Measurements from ENCODE around the gene POLR3K. TPM values are rescaled to one million over a fixed set of nuclear protein-coding genes. Genes with fewer than 3 reads are reported as not detected.

Gene POLR3K
- total RNA-seq, 4 donors from 2014 or later, result 2.0 to 2.8 (median 2.7) TPM

- DNase-seq (ENCODE audit: low spot score in 2 of 2), result no peak
- Histone ChIP-seq H3K27ac (peak overlapping the region; percentile 43), H3K4me1 (peaks cover 83% of the 10 kb centered on the region), H3K36me3 (peaks cover 5% of the 10 kb centered on the region), H3K27me3 (no peaks in the 10 kb centered on the region), H3K4me3 (no peak overlapping the region), H3K9me3 (no peaks in the 10 kb centered on the region)
- no peak for TF ChIP-seq POLR2AphosphoS5 (IDR thresholded peaks at IDR 0.05)
- WGBS, result 38% methylated on average over 8 of the region's 8 CpGs
Measured at GRCh38 chr16:69181-69580, 15.8 kb upstream of the POLR3K start.

- H3K4me3 ChIP-seq, result no peak overlapping the region
- no peaks in the 10 kb centered on the region for H3K9me3 ChIP-seq
- peaks cover 15% of the 10 kb centered on the region for H3K36me3 ChIP-seq
- 76% methylated on average over 17 of the region's 27 CpGs for WGBS
- H3K27ac ChIP-seq, result peak overlapping the region; percentile 66
- no peak for DNase-seq (ENCODE audit: low spot score in 2 of 2)
- no peaks in the 10 kb centered on the region for H3K27me3 ChIP-seq
- H3K4me1 ChIP-seq, result peaks cover 72% of the 10 kb centered on the region
- no peak for TF ChIP-seq EP300 (IDR thresholded peaks at IDR 0.05)
- no peak for TF ChIP-seq CTCF (IDR thresholded peaks at IDR 0.05)
- TF ChIP-seq POLR2AphosphoS5 (IDR thresholded peaks at IDR 0.05), result no peak
- TF ChIP-seq POLR2A (IDR thresholded peaks at IDR 0.05), result no peak
Measured at GRCh38 chr16:67884-68789, 14.7 kb upstream of the POLR3K start.

- peaks cover 65% of the 10 kb centered on the region for H3K4me1 ChIP-seq
- WGBS, result 49% methylated on average over 4 of the region's 10 CpGs
- peaks cover 24% of the 10 kb centered on the region for H3K36me3 ChIP-seq
- no peak overlapping the region for H3K4me3 ChIP-seq
- TF ChIP-seq CTCF (IDR thresholded peaks at IDR 0.05) (no peak), EP300 (IDR thresholded peaks at IDR 0.05) (no peak), POLR2AphosphoS5 (IDR thresholded peaks at IDR 0.05) (no peak), POLR2A (IDR thresholded peaks at IDR 0.05) (no peak)
- peak overlapping the region; percentile 66 for H3K27ac ChIP-seq
- no peaks in the 10 kb centered on the region for H3K27me3 ChIP-seq
- no peaks in the 10 kb centered on the region for H3K9me3 ChIP-seq
- DNase-seq (ENCODE audit: low spot score in 2 of 2), result no peak
Measured at GRCh38 chr16:67183-67791, 13.9 kb upstream of the POLR3K start.

GRCh38 chr16:66309-67182 is 13.1 kb upstream of the POLR3K start:
- WGBS, result 82% methylated on average over 6 of the region's 13 CpGs
- Histone ChIP-seq H3K27me3 (no peaks in the 10 kb centered on the region), H3K4me3 (no peak overlapping the region), H3K4me1 (peaks cover 63% of the 10 kb centered on the region), H3K36me3 (peaks cover 31% of the 10 kb centered on the region), H3K9me3 (no peaks in the 10 kb centered on the region), H3K27ac (no peak overlapping the region)
- TF ChIP-seq POLR2A (IDR thresholded peaks at IDR 0.05), result no peak
- TF ChIP-seq EP300 (IDR thresholded peaks at IDR 0.05), result no peak
- no peak for TF ChIP-seq POLR2AphosphoS5 (IDR thresholded peaks at IDR 0.05)
- no peak for TF ChIP-seq CTCF (IDR thresholded peaks at IDR 0.05)
- no peak for DNase-seq (ENCODE audit: low spot score in 2 of 2)

GRCh38 chr16:65745-66144 is 12.3 kb upstream of the POLR3K start:
- H3K27me3 ChIP-seq, result no peaks in the 10 kb centered on the region
- H3K36me3 ChIP-seq, result peaks cover 39% of the 10 kb centered on the region
- WGBS, result no CpG with 5 or more reads among the region's 17 CpGs
- H3K4me3 ChIP-seq, result no peak overlapping the region
- H3K4me1 ChIP-seq, result peaks cover 55% of the 10 kb centered on the region
- DNase-seq (ENCODE audit: low spot score in 2 of 2), result peak; percentile 91 to 95
- TF ChIP-seq POLR2AphosphoS5 (IDR thresholded peaks at IDR 0.05), result peak in 1 of 3 donors; percentile 55
- TF ChIP-seq POLR2A (IDR thresholded peaks at IDR 0.05), result no peak
- TF ChIP-seq EP300 (IDR thresholded peaks at IDR 0.05), result no peak
- TF ChIP-seq CTCF (IDR thresholded peaks at IDR 0.05), result peak; percentile 93 to 98
- H3K27ac ChIP-seq, result no peak overlapping the region
- H3K9me3 ChIP-seq, result no peaks in the 10 kb centered on the region

Data from suprapubic skin (tissue), 4 donors.